Breast epithelium (tissue), 3 donors: Measurements from ENCODE around the gene PVALEF.

Experiments
- CTCF ChIP-seq, 3 donors: fragments of 450-650 bp; IDR thresholded peaks; one replicate each; pipeline ENCODE4 v1.5.1; 2016 to 2017; ENCODE audit warnings: antibody characterized with exemption in 3 of 3, mild to moderate bottlenecking in 3 of 3, moderate library complexity in 3 of 3
- POLR2A ChIP-seq: fragments of 450-650 bp; IDR thresholded peaks from one replicate; pipeline ENCODE4 v1.6.1; 2016; ENCODE audit warnings: antibody characterized with exemption, mild to moderate bottlenecking, moderate library complexity
- POLR2AphosphoS5 ChIP-seq, 3 donors: sonication (generic); formaldehyde crosslinking; IDR thresholded peaks; one replicate each; pipeline ENCODE4 v1.6.1; 2017; ENCODE audit warnings: antibody characterized with exemption in 3 of 3

GRCh38 chr17:81178136-81179091, 13.1 kb downstream of the PVALEF start:
- TF ChIP-seq CTCF (IDR thresholded peaks at IDR 0.05) = no peak
- TF ChIP-seq POLR2A = no peak
- no peak for TF ChIP-seq POLR2AphosphoS5 (IDR thresholded peaks at IDR 0.05)
